IMR-90 (cell line): ENCODE results near the gene SIK3. TPM values are rescaled to one million over a fixed set of nuclear protein-coding genes. Genes with fewer than 3 reads are reported as not detected.

Experiments used
- ATAC-seq: fragments of 200-7000 bp; cut with Tn5 transposase; 2 replicates; pipeline ENCODE4 v1.9.1; 2020; ENCODE audit warnings: low read depth, mild to moderate bottlenecking, moderate library complexity
- BruUV-seq: library from RNA; stranded (reverse); fragments of 400-500 nt; replicated peaks from 2 replicates; lab custom pipeline; 2021; lab: Mats Ljungman, UMichigan
- CTCF ChIA-PET: fragments of 300-600 bp; formaldehyde crosslinking; extraction: SDS; loops from one replicate; lab custom pipeline; 2021; ENCODE audit warnings: antibody characterized with exemption; lab: Yijun Ruan, JAX
- POLR2A ChIA-PET: fragments of 300-600 bp; sonication (Branson Sonifier 250); formaldehyde crosslinking; loops from one replicate; lab custom pipeline; 2022; ENCODE audit warnings: antibody characterized with exemption; ENCODE audit not compliant: unreplicated experiment; lab: Charles Lee
- DNase-seq: peaks from one replicate; pipeline ENCODE4 v3.0.0; 2013
- H2AFZ ChIP-seq: replicated peaks from 2 replicates; pipeline ENCODE3; 2013; ENCODE audit warnings: low read length, mild to moderate bottlenecking; ENCODE audit not compliant: poor library complexity
- H2AK5ac ChIP-seq: 2 replicates; pipeline ENCODE4 v1.6.1; 2013; ENCODE audit warnings: low read depth, low read length, inconsistent platforms
- H2AK9ac ChIP-seq: replicated peaks from 2 replicates; pipeline ENCODE3; 2013; ENCODE audit warnings: mild to moderate bottlenecking, low read depth, low read length, moderate library complexity; ENCODE audit not compliant: poor library complexity
- H2BK120ac ChIP-seq: 2 replicates; pipeline ENCODE4 v1.6.1; 2013; ENCODE audit warnings: low read depth, low read length, inconsistent platforms
- H2BK15ac ChIP-seq: 3 replicates; pipeline ENCODE4 v1.6.1; 2013; ENCODE audit warnings: low read depth, low read length, inconsistent platforms
- H2BK20ac ChIP-seq: 2 replicates; pipeline ENCODE4 v1.6.1; 2013; ENCODE audit warnings: low read depth, mild to moderate bottlenecking, inconsistent platforms, low read length, moderate library complexity
- H2BK5ac ChIP-seq: 2 replicates; pipeline ENCODE4 v1.6.1; 2013; ENCODE audit warnings: mild to moderate bottlenecking, low read depth, low read length, inconsistent platforms; ENCODE audit not compliant: poor library complexity, severe bottlenecking
- H3K14ac ChIP-seq: replicated peaks from 2 replicates; pipeline ENCODE4 v1.6.1; 2013; ENCODE audit warnings: low read depth, low read length, inconsistent platforms
- H3K18ac ChIP-seq: 2 replicates; pipeline ENCODE4 v1.6.1; 2013; ENCODE audit warnings: low read depth, low read length, control low read depth
- H3K23ac ChIP-seq: 2 replicates; pipeline ENCODE4 v1.6.1; 2013; ENCODE audit warnings: low read depth, low read length, inconsistent platforms
- H3K27ac ChIP-seq: 2 replicates; pipeline ENCODE4 v1.5.1; 2013; ENCODE audit warnings: mild to moderate bottlenecking, control low read depth, low read length; ENCODE audit not compliant: insufficient read depth
- H3K27me3 ChIP-seq: 2 replicates; pipeline ENCODE4 v1.6.1; 2013; ENCODE audit warnings: low read length; ENCODE audit not compliant: control insufficient read depth, insufficient read depth
- H3K36me3 ChIP-seq: 2 replicates; pipeline ENCODE4 v1.6.1; 2013; ENCODE audit warnings: low read length, mixed read lengths; ENCODE audit not compliant: control insufficient read depth, insufficient read depth
- H3K4ac ChIP-seq: 2 replicates; pipeline ENCODE4 v1.6.1; 2013; ENCODE audit warnings: low read depth, low read length, inconsistent platforms
- H3K4me1 ChIP-seq: 2 replicates; pipeline ENCODE4 v1.6.1; 2013; ENCODE audit warnings: low read length, mixed read lengths; ENCODE audit not compliant: control insufficient read depth, insufficient read depth
- H3K4me2 ChIP-seq: 2 replicates; pipeline ENCODE4 v1.6.1; 2013; ENCODE audit warnings: low read depth, mild to moderate bottlenecking, control low read depth, low read length, moderate library complexity
- H3K4me3 ChIP-seq: 2 replicates; pipeline ENCODE4 v1.5.1; 2013; ENCODE audit warnings: low read depth, mild to moderate bottlenecking, control low read depth, low read length, moderate library complexity; ENCODE audit not compliant: insufficient read depth
- H3K56ac ChIP-seq: 2 replicates; pipeline ENCODE4 v1.6.1; 2013; ENCODE audit warnings: low read length, inconsistent platforms; ENCODE audit not compliant: insufficient read depth; ENCODE audit errors: extremely low read depth
- H3K79me1 ChIP-seq, 2 experiments: 2 replicates each; pipeline ENCODE4 v1.6.1; 2013; ENCODE audit warnings: low read length in 2 of 2, inconsistent platforms in 1 of 2, low read depth in 1 of 2
- H3K9ac ChIP-seq: 2 replicates; pipeline ENCODE4 v1.6.1; 2013; ENCODE audit warnings: low read depth, low read length, control low read depth
- H3K9me1 ChIP-seq: 2 replicates; pipeline ENCODE4 v1.6.1; 2013; ENCODE audit warnings: low read length, inconsistent platforms; ENCODE audit not compliant: insufficient read depth
- H3K9me3 ChIP-seq: 2 replicates; pipeline ENCODE4 v1.6.1; 2013; ENCODE audit warnings: low read length; ENCODE audit not compliant: control insufficient read depth, insufficient read depth
- H4K20me1 ChIP-seq: 2 replicates; pipeline ENCODE4 v1.6.1; 2013; ENCODE audit warnings: low read length, inconsistent platforms; ENCODE audit not compliant: insufficient read depth
- H4K5ac ChIP-seq: 2 replicates; pipeline ENCODE4 v1.6.1; 2013; ENCODE audit warnings: mild to moderate bottlenecking, low read depth, low read length, control low read depth
- H4K8ac ChIP-seq, 2 experiments: 2 replicates each; pipeline ENCODE4 v1.6.1; 2013; ENCODE audit warnings: low read depth in 2 of 2, low read length in 2 of 2, control low read depth in 1 of 2, inconsistent platforms in 1 of 2
- H4K91ac ChIP-seq: 2 replicates; pipeline ENCODE4 v1.6.1; 2013; ENCODE audit warnings: low read depth, low read length, inconsistent platforms; ENCODE audit not compliant: insufficient read depth
- CEBPB ChIP-seq: IDR thresholded peaks from 2 replicates; pipeline ENCODE4 v1.6.1; 2012; ENCODE audit warnings: low read depth, low read length, improper control_type of control experiment
- RAD21 ChIP-seq: IDR thresholded peaks from 2 replicates; pipeline ENCODE4 v1.6.1; 2012; ENCODE audit warnings: low read length, improper control_type of control experiment
- WGBS, 2 experiments: methylation state at CpG; one replicate each; pipeline versions ENCODE4 v1.1.5 to v1.1.7; 2013; ENCODE audit warnings: missing lambda C conversion rate in 2 of 2; ENCODE audit not compliant: insufficient read length in 1 of 2; ENCODE audit errors: extremely low coverage in 2 of 2; 5-methylcytosine and 5-hydroxymethylcytosine counted together
- dilution Hi-C: fragments of 300-500 bp; cut with HindIII; formaldehyde crosslinking; loops from one replicate; pipeline ENCODE4 v1.14.3; 2018; ENCODE audit warnings: low sequenced_read_pairs; ENCODE audit not compliant: unreplicated experiment
- in situ Hi-C: fragments of 300-500 bp; cut with MboI; formaldehyde crosslinking; loops from 3 replicates; pipeline ENCODE4 v1.14.3; 2019; ENCODE audit warnings: low sequenced_read_pairs, inconsistent platforms, mixed read lengths
- intact Hi-C: fragments of 100-400 bp; cut with micrococcal nuclease; formaldehyde crosslinking; loops from 2 replicates; pipeline ENCODE4 v1.10.0; 2022
- polyA plus RNA-seq, 3 experiments: library from polyadenylated mRNA; depleted of rRNA; stranded (reverse); fragments of >200 nt; gene quantifications; 2 replicates each; pipeline ENCODE4 v1.2.3, GENCODE V29; 2012; ENCODE audit warnings: low replicate concordance in 1 of 3
- total RNA-seq: library from RNA; depleted of rRNA; stranded (reverse); fragments of >200 nt; gene quantifications from 2 replicates; pipeline ENCODE4 v1.2.3, GENCODE V29; 2012

SIK3 gene
- total and polyA plus RNA-seq, 2 of the 4 experiments (the other 2 are of a cell fraction) = 8.2 to 9.1 TPM

- Histone ChIP-seq H4K8ac (no peak overlapping the region), H3K4ac (no peak overlapping the region), H3K27me3 (no peaks in the 10 kb centered on the region), H2BK120ac (no peak overlapping the region), H3K4me2 (no peak overlapping the region), H2BK15ac (no peak overlapping the region), H3K79me1 (peaks cover 0 to 17% of the 10 kb centered on the region in 2 experiments; a peak in 2 of 4 replicates), H4K5ac (no peak overlapping the region), H3K4me3 (no peak overlapping the region), H3K18ac (no peak overlapping the region), H3K4me1 (peaks cover 25% of the 10 kb centered on the region), H2BK20ac (no peak overlapping the region), H3K9me1 (peaks cover 27% of the 10 kb centered on the region), H3K56ac (no peak overlapping the region), H2AFZ (no peak overlapping the region), H3K27ac (no peak overlapping the region), H3K14ac (no peak overlapping the region), H2BK5ac (no peak overlapping the region), H4K20me1 (peaks cover 14% of the 10 kb centered on the region), H3K9me3 (no peaks in the 10 kb centered on the region), H3K23ac (no peak overlapping the region), H3K9ac (no peak overlapping the region), H3K36me3 (peaks cover 30% of the 10 kb centered on the region), H2AK9ac (no peak overlapping the region), H4K91ac (no peak overlapping the region), H2AK5ac (no peak overlapping the region)
- no peak for TF ChIP-seq RAD21
- peak; percentile 63 for TF ChIP-seq CEBPB
- dilution Hi-C loops (no loop called here), in situ Hi-C loops (no loop called here), intact Hi-C loops (loop anchor here (10.0 kb wide), 1 partner anchor 367 kb away; no protein-coding TSS in a partner anchor)
- POLR2A ChIA-PET = no interaction called here
- DNase-seq = peak; percentile 26
- WGBS, 2 experiments = no CpG with 5 or more reads among the region's 2 CpGs
- BruUV-seq = no TSS peak
- CTCF ChIA-PET = interaction anchor here (1.1 kb wide), 1 partner anchor 22 kb away, joined by 4 read pairs; no protein-coding TSS in a partner anchor
- no peak for ATAC-seq
Observed at GRCh38 chr11:116857316-116857715, 240.9 kb downstream of the SIK3 start.
